Esophagus muscularis mucosa (tissue), 4 donors: ENCODE results near the gene TMCC2. TPM values are rescaled to one million over a fixed set of nuclear protein-coding genes. Genes with fewer than 3 reads are reported as not detected.
A peak's percentile ranks its signal among the peaks of the same experiment; 100 is the strongest.

Experiments
- DNase-seq: peaks from one replicate; pipeline ENCODE4 v3.0.0-alpha.2; 2017; ENCODE audit errors: extremely low spot score
- H3K27ac ChIP-seq, 4 donors: fragments of 200-600 bp; sonication (generic); replicated peaks in 1 of 4; 1 replicate in 3 of 4; 2 replicates in 1 of 4; pipeline ENCODE4 v1.5.1; 2016 to 2019; ENCODE audit warnings: mild to moderate bottlenecking in 1 of 4
- H3K27me3 ChIP-seq, 4 donors: fragments of 200-600 bp; sonication (generic); one replicate each; pipeline versions ENCODE4 v1.5.1 to v1.6.0; 2016 to 2019
- H3K36me3 ChIP-seq, 4 donors: fragments of 200-600 bp; sonication (generic); one replicate each; pipeline ENCODE4 v1.5.1; 2016 to 2019
- H3K4me1 ChIP-seq, 4 donors: fragments of 200-600 bp; sonication (generic); one replicate each; pipeline ENCODE4 v1.5.1; 2016 to 2019
- H3K4me3 ChIP-seq, 4 donors: fragments of 200-600 bp; sonication (generic); 1 replicate in 2 of 4; 2 replicates in 2 of 4; pipeline ENCODE4 v1.5.1; 2016 to 2019; ENCODE audit warnings: mild to moderate bottlenecking in 4 of 4, moderate library complexity in 1 of 4
- H3K9me3 ChIP-seq, 4 donors: fragments of 200-600 bp; sonication (generic); 1 replicate in 3 of 4; 2 replicates in 1 of 4; pipeline ENCODE4 v1.5.1; 2016 to 2019
- CTCF ChIP-seq, 3 experiments: fragments of 200-600 bp in 2 of 3; fragments of 450-650 bp in 1 of 3; sonication (generic) in 2 of 3; IDR thresholded peaks; one replicate each; pipeline ENCODE4 v1.5.1; 2017 to 2019; ENCODE audit warnings: antibody characterized with exemption in 3 of 3, mild to moderate bottlenecking in 2 of 3, moderate library complexity in 1 of 3
- EP300 ChIP-seq: sonication (generic); formaldehyde crosslinking; IDR thresholded peaks from one replicate; pipeline ENCODE4 v1.6.1; 2017; ENCODE audit warnings: antibody characterized with exemption
- POLR2A ChIP-seq: fragments of 450-650 bp; IDR thresholded peaks from one replicate; pipeline ENCODE4 v1.6.1; 2017; ENCODE audit warnings: antibody characterized with exemption, moderate library complexity, mild to moderate bottlenecking, low read depth
- POLR2AphosphoS5 ChIP-seq, 2 donors: sonication (generic); formaldehyde crosslinking; IDR thresholded peaks; one replicate each; pipeline ENCODE4 v1.6.1; 2017; ENCODE audit warnings: antibody characterized with exemption in 2 of 2
- WGBS: methylation state at CpG from one replicate; pipeline ENCODE4 v1.1.5; 2018; 5-methylcytosine and 5-hydroxymethylcytosine counted together
- intact Hi-C: fragments of 100-400 bp; cut with DNase I; formaldehyde crosslinking; loops from one replicate; pipeline ENCODE4 v1.15.1; 2023
- total RNA-seq, 4 donors: library from RNA; depleted of rRNA; stranded (reverse); fragments of >200 nt; gene quantifications; one replicate each; pipeline versions ENCODE4 v1.1.0 to v1.2.1, GENCODE V29; 2016

Gene TMCC2
- total RNA-seq, 4 donors from 2014 or later = 4.1 to 8.2 (median 5.9) TPM

GRCh38 chr1:205321162-205321958 is 93.6 kb downstream of the TMCC2 start, which contains the start of gene NUAK2:
Gene NUAK2 (minus strand): TSS chr1:205321745. CDS start chr1:205321628, 117 bp downstream.
- Histone ChIP-seq H3K9me3 (no peaks in the 10 kb centered on the region), H3K27me3 (peaks cover 0 to 8% (median 0%) of the 10 kb centered on the region in 4 donors), H3K4me3 (peak within 1 kb of the TSS; percentile 69 to 73 (median 70)), H3K4me1 (peaks cover 45 to 54% (median 49%) of the 10 kb centered on the region in 4 donors), H3K36me3 (no peaks in the 10 kb centered on the region), H3K27ac (peak within 1 kb of the TSS; percentile 48 to 77 (median 68))
- peak; percentile 96 for DNase-seq
- intact Hi-C loops = no loop called here
- TF ChIP-seq CTCF (IDR thresholded peaks at IDR 0.05) = peak in 2 of 3 experiments; percentile 23 to 43
- TF ChIP-seq POLR2AphosphoS5 (IDR thresholded peaks at IDR 0.05) = peak; percentile 73 to 76
- TF ChIP-seq POLR2A = peak; percentile 39
- TF ChIP-seq EP300 = no peak
- under 1% methylated on average over 27 of the region's 75 CpGs for WGBS

GRCh38 chr1:205321959-205322283 is 94.2 kb downstream of the TMCC2 start:
- H3K4me1 ChIP-seq = peaks cover 39 to 49% (median 45%) of the 10 kb centered on the region in 4 donors
- WGBS = 73% methylated on average over 5 of the region's 5 CpGs
- peaks cover 0 to 13% (median 0%) of the 10 kb centered on the region in 4 donors for H3K27me3 ChIP-seq
- peak overlapping the region in 1 of 4 donors; percentile 77 for H3K27ac ChIP-seq
- no peak for DNase-seq
- intact Hi-C loops = no loop called here
- H3K4me3 ChIP-seq = peak overlapping the region; percentile 69 to 73 (median 70)
- H3K9me3 ChIP-seq = no peaks in the 10 kb centered on the region
- TF ChIP-seq POLR2A (no peak), POLR2AphosphoS5 (IDR thresholded peaks at IDR 0.05) (no peak), EP300 (no peak), CTCF (IDR thresholded peaks at IDR 0.05) (no peak)
- no peaks in the 10 kb centered on the region for H3K36me3 ChIP-seq

Other genes with a start within 250 kb of the TMCC2 start
- 1 to 10 TPM; 1.9 to 6.2 (median 2.9) TPM for gene CNTN2, start 184.7 kb upstream of the TMCC2 start, total RNA-seq
- gene TMEM81, start 143.5 kb upstream of the TMCC2 start, total RNA-seq = 1 to 10 TPM in 3 of 4 donors, under 1 TPM in 1; 0.99 to 2.1 (median 1.2) TPM
- 10 to 100 TPM in 3 of 4 donors, 1 to 10 TPM in 1; 8.6 to 13.3 (median 12.0) TPM for gene RBBP5, start 106.0 kb upstream of the TMCC2 start, total RNA-seq
- 10 to 100 TPM; 12.0 to 16.1 (median 13.9) TPM for gene DSTYK, start 16.2 kb upstream of the TMCC2 start, total RNA-seq
- under 1 TPM; 0.42 to 0.86 (median 0.74) TPM for gene NUAK2, start 93.8 kb downstream of the TMCC2 start, total RNA-seq
- 1 to 10 TPM in 2 of 4 donors, under 1 TPM in 2; 0.32 to 2.0 (median 1.2) TPM for gene KLHDC8A, start 129.0 kb downstream of the TMCC2 start, total RNA-seq
- not detected for gene LEMD1, start 194.1 kb downstream of the TMCC2 start, total RNA-seq
- not detected for gene BLACAT1, start 228.1 kb downstream of the TMCC2 start, total RNA-seq